Mucosa of descending colon (tissue), 3 donors: ENCODE results near the gene OPA1. TPM values are rescaled to one million over a fixed set of nuclear protein-coding genes. Genes with fewer than 3 reads are reported as not detected.

ENCODE experiments used
- ATAC-seq: fragments of 200-7000 bp; cut with Tn5 transposase; one replicate; pipeline ENCODE4 v1.9.1; 2020; ENCODE audit warnings: mild to moderate bottlenecking, moderate library complexity
- DNase-seq, 3 donors: peaks; one replicate each; pipeline ENCODE4 v3.0.0-alpha.2; 2020
- H3K36me3 ChIP-seq: fragments of 200-600 bp; one replicate; pipeline ENCODE4 v1.8.0; 2021; ENCODE audit warnings: low read depth, mild to moderate bottlenecking
- H3K4me1 ChIP-seq: fragments of 200-600 bp; one replicate; pipeline ENCODE4 v1.8.0; 2021; ENCODE audit warnings: low read depth, mild to moderate bottlenecking
- H3K4me3 ChIP-seq: fragments of 200-600 bp; one replicate; pipeline ENCODE4 v1.8.0; 2021; ENCODE audit warnings: mild to moderate bottlenecking
- H3K9me3 ChIP-seq: fragments of 200-600 bp; one replicate; pipeline ENCODE4 v1.8.0; 2021; ENCODE audit warnings: mild to moderate bottlenecking
- intact Hi-C, 2 donors: fragments of 100-400 bp; cut with DNase I in 1 of 2; cut with micrococcal nuclease in 1 of 2; formaldehyde crosslinking; loops; one replicate each; pipeline versions ENCODE4 v1.11.0 to v1.11.1; 2022; cut with DNase I, micrococcal nuclease
- total RNA-seq, 3 donors: library from RNA; stranded (reverse); fragmentation: NEBNext Ultra II Directional in 2 of 3; extraction: Animal tissue kit (Norgen Biotek cat#: 25700) in 2 of 3; gene quantifications; one replicate each; pipeline versions ENCODE4 v1.2.1 to v1.2.4, GENCODE V29; 2021 to 2023
- TF ChIP-seq, protein P1 (sequence below): fragments of 200-600 bp; IDR thresholded peaks from one replicate; pipeline ENCODE4 v1.8.0; 2022; ENCODE audit warnings: antibody characterized with exemption, mild to moderate bottlenecking
- donor health status: DM: no; HTN: no; CAD: no; lungs with moderate emphysema.
- donor health status: DM: no; HTN: no; CAD: no.
- donor health status: DM: no; HTN: yes; CAD: no.

Gene OPA1
- total RNA-seq, 3 donors from 2014 or later: 67.8 to 90.8 (median 82.1) TPM

DNA sequence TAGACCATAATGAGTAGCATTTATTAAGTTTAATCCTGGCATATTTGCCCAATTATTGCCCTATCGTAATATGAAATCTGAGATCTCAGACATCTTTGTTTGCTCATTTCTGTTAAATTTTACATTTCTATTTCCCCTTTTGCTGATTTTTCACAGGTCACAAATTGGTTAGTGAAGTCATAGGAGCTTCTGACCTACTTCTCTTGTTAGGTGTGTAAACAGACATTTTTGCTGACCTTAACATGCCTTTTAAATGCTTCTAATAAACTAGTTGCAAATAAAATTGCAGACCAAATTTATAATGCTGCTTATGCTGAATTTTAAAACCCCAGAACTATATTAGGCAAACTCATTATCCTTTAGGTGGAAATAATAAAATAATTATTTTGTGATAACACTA, 24.6 kb downstream of the OPA1 start:
- Histone ChIP-seq H3K36me3 (no peaks in the 10 kb centered on the region), H3K4me3 (no peak overlapping the region), H3K4me1 (no peaks in the 10 kb centered on the region), H3K9me3 (peaks cover 5% of the 10 kb centered on the region)
- ATAC-seq (no peak), DNase-seq (no peak)
- TF ChIP-seq, protein P1, sequence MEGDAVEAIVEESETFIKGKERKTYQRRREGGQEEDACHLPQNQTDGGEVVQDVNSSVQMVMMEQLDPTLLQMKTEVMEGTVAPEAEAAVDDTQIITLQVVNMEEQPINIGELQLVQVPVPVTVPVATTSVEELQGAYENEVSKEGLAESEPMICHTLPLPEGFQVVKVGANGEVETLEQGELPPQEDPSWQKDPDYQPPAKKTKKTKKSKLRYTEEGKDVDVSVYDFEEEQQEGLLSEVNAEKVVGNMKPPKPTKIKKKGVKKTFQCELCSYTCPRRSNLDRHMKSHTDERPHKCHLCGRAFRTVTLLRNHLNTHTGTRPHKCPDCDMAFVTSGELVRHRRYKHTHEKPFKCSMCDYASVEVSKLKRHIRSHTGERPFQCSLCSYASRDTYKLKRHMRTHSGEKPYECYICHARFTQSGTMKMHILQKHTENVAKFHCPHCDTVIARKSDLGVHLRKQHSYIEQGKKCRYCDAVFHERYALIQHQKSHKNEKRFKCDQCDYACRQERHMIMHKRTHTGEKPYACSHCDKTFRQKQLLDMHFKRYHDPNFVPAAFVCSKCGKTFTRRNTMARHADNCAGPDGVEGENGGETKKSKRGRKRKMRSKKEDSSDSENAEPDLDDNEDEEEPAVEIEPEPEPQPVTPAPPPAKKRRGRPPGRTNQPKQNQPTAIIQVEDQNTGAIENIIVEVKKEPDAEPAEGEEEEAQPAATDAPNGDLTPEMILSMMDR: no peak
- intact Hi-C loops: no loop called here

DNA sequence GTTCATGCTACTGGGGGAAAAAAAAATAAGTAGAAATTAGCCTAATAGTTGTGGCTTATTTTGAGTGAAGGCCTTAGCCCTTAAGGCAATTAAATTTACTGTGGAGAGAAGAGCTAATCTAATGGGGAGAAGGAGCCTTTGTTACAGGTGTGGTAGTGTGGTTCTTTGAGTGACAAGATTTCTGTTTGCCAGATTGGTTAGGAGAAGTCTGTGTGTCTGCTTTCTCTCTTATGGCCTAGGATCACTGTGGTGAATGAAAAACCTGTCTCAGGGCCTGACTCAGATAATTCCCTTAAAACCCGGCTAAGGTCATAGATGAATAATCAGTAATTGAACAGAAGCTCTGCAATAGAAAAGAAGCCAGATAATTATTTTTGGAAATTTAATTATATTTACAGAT, 27.0 kb downstream of the OPA1 start:
- intact Hi-C loops: no loop called here
- H3K4me1 ChIP-seq: no peaks in the 10 kb centered on the region
- H3K4me3 ChIP-seq: no peak overlapping the region
- no peaks in the 10 kb centered on the region for H3K9me3 ChIP-seq
- TF ChIP-seq, protein P1: no peak
- ATAC-seq (no peak), DNase-seq (no peak)
- no peaks in the 10 kb centered on the region for H3K36me3 ChIP-seq

DNA sequence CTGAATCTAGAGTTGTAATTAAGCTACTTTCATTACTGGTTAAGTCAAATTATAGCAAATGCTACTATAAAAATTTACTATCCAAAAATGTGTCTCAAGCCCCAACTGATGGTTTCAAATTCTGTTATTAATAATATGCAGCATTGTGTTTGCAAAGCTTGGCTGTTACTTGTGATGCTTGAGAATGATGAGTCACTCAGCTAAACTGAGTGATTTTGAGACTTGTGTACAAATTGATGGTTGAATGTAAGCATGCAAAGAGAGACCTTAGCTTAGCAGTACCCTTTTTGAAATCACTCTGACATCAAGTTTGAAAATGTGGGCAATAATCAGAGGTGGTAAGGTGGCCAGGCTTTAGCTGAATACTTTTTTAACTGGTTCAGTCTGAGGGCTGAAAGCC, 27.6 kb downstream of the OPA1 start:
- H3K9me3 ChIP-seq: no peaks in the 10 kb centered on the region
- ATAC-seq (no peak), DNase-seq (no peak)
- H3K36me3 ChIP-seq: no peaks in the 10 kb centered on the region
- TF ChIP-seq, protein P1: no peak
- no peak overlapping the region for H3K4me3 ChIP-seq
- intact Hi-C loops: no loop called here
- no peaks in the 10 kb centered on the region for H3K4me1 ChIP-seq

DNA sequence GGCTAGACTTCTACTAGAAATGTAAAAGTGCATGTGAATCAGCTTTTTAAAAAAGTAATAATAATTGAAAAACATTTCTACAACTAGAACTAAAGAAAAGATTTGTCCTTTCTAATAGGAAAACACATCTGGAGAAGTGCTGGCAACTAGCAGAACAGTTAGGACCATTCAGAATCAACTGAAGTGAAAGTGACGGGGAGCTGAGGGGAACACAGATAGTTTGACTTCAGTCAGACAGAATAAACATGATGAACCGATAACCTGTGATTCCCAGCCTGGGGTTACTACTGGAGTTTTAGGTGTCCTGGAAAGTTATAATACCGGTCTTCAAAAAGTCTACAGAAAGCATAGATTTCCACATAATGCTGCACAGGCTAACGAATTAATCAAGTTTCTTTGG, 28.1 kb downstream of the OPA1 start:
- Histone ChIP-seq H3K4me3 (no peak overlapping the region), H3K4me1 (no peaks in the 10 kb centered on the region), H3K9me3 (no peaks in the 10 kb centered on the region), H3K36me3 (no peaks in the 10 kb centered on the region)
- ATAC-seq: no peak
- intact Hi-C loops: no loop called here
- DNase-seq: no peak
- TF ChIP-seq, protein P1: no peak

DNA sequence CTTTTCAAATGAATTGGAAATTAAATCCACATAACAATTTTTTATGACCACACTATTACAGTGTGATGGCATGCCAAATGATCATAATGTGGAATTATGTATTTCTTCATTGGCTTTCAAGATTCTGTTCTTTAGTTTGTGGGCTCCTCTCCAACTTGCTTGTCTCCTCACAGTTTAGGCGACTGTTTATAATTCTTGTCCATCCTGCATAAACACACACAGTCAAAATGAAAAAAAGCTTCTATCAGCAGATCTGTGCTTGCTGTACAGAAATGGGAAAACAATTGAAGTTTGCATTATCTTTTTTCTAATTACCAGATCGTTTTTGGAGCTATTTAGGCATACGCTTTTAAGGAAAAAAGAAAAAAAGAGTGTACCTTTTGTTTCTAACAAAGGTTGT, 37.0 kb downstream of the OPA1 start:
- no peak for ATAC-seq
- H3K36me3 ChIP-seq: no peaks in the 10 kb centered on the region
- no peak for DNase-seq

More for the DNA sequence above, 37.0 kb downstream of the OPA1 start:
- H3K9me3 ChIP-seq: no peaks in the 10 kb centered on the region
- TF ChIP-seq, protein P1: no peak
- H3K4me3 ChIP-seq: no peak overlapping the region
- intact Hi-C loops: no loop called here
- no peaks in the 10 kb centered on the region for H3K4me1 ChIP-seq
